GM12865 (cell line): Measurements from ENCODE around the gene SOX30.

Source experiments
- DNase-seq: peaks from one replicate; pipeline ENCODE4 v3.0.0; 2010; ENCODE audit warnings: low read depth
- H3K4me3 ChIP-seq: 2 replicates; pipeline ENCODE4 v1.5.1; 2011; ENCODE audit warnings: mild to moderate bottlenecking, low read depth, low read length, control low read depth
- TF ChIP-seq, protein P1 (sequence below): IDR thresholded peaks from 2 replicates; pipeline ENCODE4 v1.5.1; 2011; ENCODE audit warnings: low read length, control low read depth, low read depth, inconsistent platforms; ENCODE audit not compliant: insufficient read depth; ENCODE audit errors: missing control alignments

SOX30 gene

GRCh38 chr5:157640406-157641066 is 11.7 kb downstream of the SOX30 start:
- no peak overlapping the region for H3K4me3 ChIP-seq
- TF ChIP-seq, protein P1, sequence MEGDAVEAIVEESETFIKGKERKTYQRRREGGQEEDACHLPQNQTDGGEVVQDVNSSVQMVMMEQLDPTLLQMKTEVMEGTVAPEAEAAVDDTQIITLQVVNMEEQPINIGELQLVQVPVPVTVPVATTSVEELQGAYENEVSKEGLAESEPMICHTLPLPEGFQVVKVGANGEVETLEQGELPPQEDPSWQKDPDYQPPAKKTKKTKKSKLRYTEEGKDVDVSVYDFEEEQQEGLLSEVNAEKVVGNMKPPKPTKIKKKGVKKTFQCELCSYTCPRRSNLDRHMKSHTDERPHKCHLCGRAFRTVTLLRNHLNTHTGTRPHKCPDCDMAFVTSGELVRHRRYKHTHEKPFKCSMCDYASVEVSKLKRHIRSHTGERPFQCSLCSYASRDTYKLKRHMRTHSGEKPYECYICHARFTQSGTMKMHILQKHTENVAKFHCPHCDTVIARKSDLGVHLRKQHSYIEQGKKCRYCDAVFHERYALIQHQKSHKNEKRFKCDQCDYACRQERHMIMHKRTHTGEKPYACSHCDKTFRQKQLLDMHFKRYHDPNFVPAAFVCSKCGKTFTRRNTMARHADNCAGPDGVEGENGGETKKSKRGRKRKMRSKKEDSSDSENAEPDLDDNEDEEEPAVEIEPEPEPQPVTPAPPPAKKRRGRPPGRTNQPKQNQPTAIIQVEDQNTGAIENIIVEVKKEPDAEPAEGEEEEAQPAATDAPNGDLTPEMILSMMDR, result no peak
- no peak for DNase-seq

DNA sequence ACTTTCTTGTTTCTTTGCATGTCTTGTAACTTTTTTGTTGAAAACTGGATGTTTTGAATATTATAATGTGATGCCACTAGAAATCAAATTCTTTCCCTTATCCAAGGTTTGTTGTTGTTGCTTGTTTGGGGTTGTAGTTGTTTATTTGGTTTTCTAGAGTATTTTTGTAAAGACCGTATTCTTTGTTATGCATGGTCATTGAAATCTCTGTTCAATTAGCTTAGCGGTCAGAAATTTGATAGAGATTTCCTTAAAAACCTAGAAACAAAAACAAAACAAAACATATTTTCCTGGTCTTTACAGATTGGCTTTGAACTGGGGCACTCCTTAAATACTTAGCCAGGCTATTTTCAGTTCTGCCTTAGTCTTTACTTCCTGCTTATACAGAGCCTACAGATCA is 21.9 kb downstream of the SOX30 start:
- TF ChIP-seq, protein P1, result no peak
- no peak overlapping the region for H3K4me3 ChIP-seq
- no peak for DNase-seq

- TF ChIP-seq, protein P1, result no peak
- H3K4me3 ChIP-seq, result no peak overlapping the region
Observed at GRCh38 chr5:157626831-157627230, 25.4 kb downstream of the SOX30 start.

DNA sequence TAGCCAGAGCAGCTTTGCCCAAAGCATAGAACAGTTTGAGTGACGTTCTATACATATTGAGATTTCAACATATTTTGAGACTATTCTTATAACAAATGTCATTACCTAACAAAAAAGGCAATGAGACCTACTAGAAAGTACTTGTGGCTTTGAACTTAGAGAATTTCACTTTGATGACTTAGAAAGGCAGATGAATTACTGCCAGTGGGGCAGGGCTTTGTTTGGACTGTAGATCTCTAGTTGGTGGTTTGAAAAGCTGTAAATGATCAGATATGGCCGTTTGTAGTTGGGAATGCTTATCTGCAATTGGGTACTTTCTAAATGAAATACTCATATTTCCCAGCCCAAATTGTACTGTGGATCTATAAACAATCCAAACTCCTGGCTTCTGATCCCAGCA is 28.1 kb downstream of the SOX30 start:
- H3K4me3 ChIP-seq, result no peak overlapping the region
- TF ChIP-seq, protein P1, result no peak
- no peak for DNase-seq

More at GRCh38 chr5:157626831-157627230, 25.4 kb downstream of the SOX30 start:
- no peak for DNase-seq

GRCh38 chr5:157620776-157621175 is 31.5 kb downstream of the SOX30 start:
- no peak for DNase-seq
- TF ChIP-seq, protein P1, result no peak
- H3K4me3 ChIP-seq, result no peak overlapping the region

DNA sequence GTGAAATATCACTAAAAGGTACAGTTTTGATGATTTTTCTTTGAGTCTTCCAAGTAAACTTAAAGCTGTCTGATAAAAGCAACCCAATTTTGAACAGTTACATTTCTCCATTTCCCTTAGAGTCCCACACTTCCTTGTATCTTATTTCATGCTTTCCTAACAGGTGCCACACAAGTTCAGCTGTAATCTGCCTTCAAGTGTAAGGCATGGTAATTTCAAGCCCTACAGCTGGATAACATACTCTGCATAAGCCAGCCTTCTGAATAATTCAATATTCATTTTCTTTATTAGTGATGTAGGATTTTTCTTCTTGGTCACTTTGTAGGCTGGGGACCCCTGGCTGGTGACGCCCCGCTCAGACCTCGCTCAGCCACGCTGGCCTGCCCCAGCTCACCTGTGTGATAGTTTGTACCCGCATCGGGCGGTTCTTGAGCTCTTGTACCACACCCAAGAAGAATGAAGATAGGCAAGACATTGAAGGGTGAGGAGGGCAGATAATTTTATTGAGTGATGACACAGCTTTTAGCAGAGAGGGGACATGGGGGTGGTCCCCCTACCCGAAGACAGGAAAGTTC is 34.0 kb downstream of the SOX30 start:
- TF ChIP-seq, protein P1, result no peak
- DNase-seq, result no peak
- no peak overlapping the region for H3K4me3 ChIP-seq

- TF ChIP-seq, protein P1, result no peak
- DNase-seq, result no peak
- no peak overlapping the region for H3K4me3 ChIP-seq
Observed at GRCh38 chr5:157616785-157617184, 35.5 kb downstream of the SOX30 start.
